ENCODE data around the gene PLXNA4. TPM values are rescaled to one million over a fixed set of nuclear protein-coding genes. Genes with fewer than 3 reads are reported as not detected.
A peak's percentile ranks its signal among the peaks of the same experiment; 100 is the strongest.

PLXNA4 gene
- total RNA-seq, 1 experiment from 2014 or later = 0.81 TPM

GRCh38 chr7:132202541-132202940 is 373.7 kb downstream of the PLXNA4 start:
- Mint-ChIP-seq H3K4me3 (no peak overlapping the region), H3K4me1 (peaks cover 31% of the 10 kb centered on the region), H3K27me3 (ENCODE audit: low read depth) (peaks cover 7% of the 10 kb centered on the region; the same call in 1 of the 2 replicates), H3K27ac (no peak overlapping the region), H3K36me3 (no peaks in the 10 kb centered on the region), H3K9me3 (no peaks in the 10 kb centered on the region)
- TF ChIP-seq JAZF1 (CRISPR knock-in tag; IDR thresholded peaks at IDR 0.05) (no peak), ZBTB21 (CRISPR knock-in tag; IDR thresholded peaks at IDR 0.05; ENCODE audit: borderline replicate concordance) (no peak), RELA (CRISPR knock-in tag; IDR thresholded peaks at IDR 0.05; ENCODE audit: borderline replicate concordance) (0 out of 2 replicates have a peak, but pooled peaks have one; percentile 20), USF1 (CRISPR knock-in tag; IDR thresholded peaks at IDR 0.05) (no peak)
- no peak for ATAC-seq
- DNase-seq (ENCODE audit: low spot score) = no peak
- ChIA-PET POLR2A (no interaction called here), CTCF (interaction anchor here (1.5 to 3.1 kb wide), 2 partner anchors 14 to 22 kb away, joined by 6 to 13 read pairs; no protein-coding TSS in a partner anchor)

GRCh38 chr7:132200141-132200540 is 376.1 kb downstream of the PLXNA4 start:
- POLR2A ChIA-PET = no interaction called here
- no peak for DNase-seq (ENCODE audit: low spot score)
- H3K4me3 Mint-ChIP-seq = no peak overlapping the region
- H3K27me3 Mint-ChIP-seq (ENCODE audit: low read depth) = peaks cover 4% of the 10 kb centered on the region; the same call in 1 of the 2 replicates
- H3K27ac Mint-ChIP-seq = no peak overlapping the region
- TF ChIP-seq NR3C1 (CRISPR knock-in tag; conservative IDR thresholded peaks at IDR 0.05; ENCODE audit: low read depth) (no peak), ZNF121 (CRISPR knock-in tag; IDR thresholded peaks at IDR 0.05) (no peak)
- no peaks in the 10 kb centered on the region for H3K36me3 Mint-ChIP-seq
- no peaks in the 10 kb centered on the region for H3K9me3 Mint-ChIP-seq
- peaks cover 19% of the 10 kb centered on the region for H3K4me1 Mint-ChIP-seq
- ATAC-seq = no peak
- CTCF ChIA-PET = no interaction called here

GRCh38 chr7:132199626-132200025 is 376.6 kb downstream of the PLXNA4 start:
- no peaks in the 10 kb centered on the region for H3K36me3 Mint-ChIP-seq
- no peaks in the 10 kb centered on the region for H3K9me3 Mint-ChIP-seq
- TF ChIP-seq ZNF219 (CRISPR knock-in tag; IDR thresholded peaks at IDR 0.05; ENCODE audit: borderline replicate concordance) = no peak
- TF ChIP-seq, protein P1, sequence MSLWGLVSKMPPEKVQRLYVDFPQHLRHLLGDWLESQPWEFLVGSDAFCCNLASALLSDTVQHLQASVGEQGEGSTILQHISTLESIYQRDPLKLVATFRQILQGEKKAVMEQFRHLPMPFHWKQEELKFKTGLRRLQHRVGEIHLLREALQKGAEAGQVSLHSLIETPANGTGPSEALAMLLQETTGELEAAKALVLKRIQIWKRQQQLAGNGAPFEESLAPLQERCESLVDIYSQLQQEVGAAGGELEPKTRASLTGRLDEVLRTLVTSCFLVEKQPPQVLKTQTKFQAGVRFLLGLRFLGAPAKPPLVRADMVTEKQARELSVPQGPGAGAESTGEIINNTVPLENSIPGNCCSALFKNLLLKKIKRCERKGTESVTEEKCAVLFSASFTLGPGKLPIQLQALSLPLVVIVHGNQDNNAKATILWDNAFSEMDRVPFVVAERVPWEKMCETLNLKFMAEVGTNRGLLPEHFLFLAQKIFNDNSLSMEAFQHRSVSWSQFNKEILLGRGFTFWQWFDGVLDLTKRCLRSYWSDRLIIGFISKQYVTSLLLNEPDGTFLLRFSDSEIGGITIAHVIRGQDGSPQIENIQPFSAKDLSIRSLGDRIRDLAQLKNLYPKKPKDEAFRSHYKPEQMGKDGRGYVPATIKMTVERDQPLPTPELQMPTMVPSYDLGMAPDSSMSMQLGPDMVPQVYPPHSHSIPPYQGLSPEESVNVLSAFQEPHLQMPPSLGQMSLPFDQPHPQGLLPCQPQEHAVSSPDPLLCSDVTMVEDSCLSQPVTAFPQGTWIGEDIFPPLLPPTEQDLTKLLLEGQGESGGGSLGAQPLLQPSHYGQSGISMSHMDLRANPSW (CRISPR knock-in tag; conservative IDR thresholded peaks at IDR 0.05; ENCODE audit: low read depth) = no peak
- TF ChIP-seq, protein P2, sequence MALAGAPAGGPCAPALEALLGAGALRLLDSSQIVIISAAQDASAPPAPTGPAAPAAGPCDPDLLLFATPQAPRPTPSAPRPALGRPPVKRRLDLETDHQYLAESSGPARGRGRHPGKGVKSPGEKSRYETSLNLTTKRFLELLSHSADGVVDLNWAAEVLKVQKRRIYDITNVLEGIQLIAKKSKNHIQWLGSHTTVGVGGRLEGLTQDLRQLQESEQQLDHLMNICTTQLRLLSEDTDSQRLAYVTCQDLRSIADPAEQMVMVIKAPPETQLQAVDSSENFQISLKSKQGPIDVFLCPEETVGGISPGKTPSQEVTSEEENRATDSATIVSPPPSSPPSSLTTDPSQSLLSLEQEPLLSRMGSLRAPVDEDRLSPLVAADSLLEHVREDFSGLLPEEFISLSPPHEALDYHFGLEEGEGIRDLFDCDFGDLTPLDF (CRISPR knock-in tag; IDR thresholded peaks at IDR 0.05) = no peak
- TF ChIP-seq HMGXB4 (CRISPR knock-in tag; IDR thresholded peaks at IDR 0.05) = no peak
- ChIA-PET CTCF (no interaction called here), POLR2A (no interaction called here)
- DNase-seq (ENCODE audit: low spot score) (no peak), ATAC-seq (no peak)
- H3K27ac Mint-ChIP-seq = no peak overlapping the region
- H3K27me3 Mint-ChIP-seq (ENCODE audit: low read depth) = peaks cover 4% of the 10 kb centered on the region; the same call in 1 of the 2 replicates
- no peak overlapping the region for H3K4me3 Mint-ChIP-seq
- H3K4me1 Mint-ChIP-seq = peaks cover 19% of the 10 kb centered on the region

- DNase-seq (ENCODE audit: low spot score) (no peak), ATAC-seq (no peak)
- Mint-ChIP-seq H3K4me1 (peaks cover 5% of the 10 kb centered on the region; the same call in 1 of the 2 replicates), H3K36me3 (no peaks in the 10 kb centered on the region), H3K27ac (no peak overlapping the region), H3K4me3 (no peak overlapping the region), H3K27me3 (ENCODE audit: low read depth) (peaks cover 4% of the 10 kb centered on the region; the same call in 1 of the 2 replicates), H3K9me3 (no peaks in the 10 kb centered on the region)
- ChIA-PET POLR2A (no interaction called here), CTCF (interaction anchor here (0.8 kb wide), 1 partner anchor 54 kb away, joined by 3 read pairs; no protein-coding TSS in a partner anchor)
- TF ChIP-seq ZNF263 (CRISPR knock-in tag; IDR thresholded peaks at IDR 0.05; ENCODE audit: low read depth) = no peak
- TF ChIP-seq HMGXB4 (CRISPR knock-in tag; IDR thresholded peaks at IDR 0.05) = no peak
- TF ChIP-seq, protein P3, sequence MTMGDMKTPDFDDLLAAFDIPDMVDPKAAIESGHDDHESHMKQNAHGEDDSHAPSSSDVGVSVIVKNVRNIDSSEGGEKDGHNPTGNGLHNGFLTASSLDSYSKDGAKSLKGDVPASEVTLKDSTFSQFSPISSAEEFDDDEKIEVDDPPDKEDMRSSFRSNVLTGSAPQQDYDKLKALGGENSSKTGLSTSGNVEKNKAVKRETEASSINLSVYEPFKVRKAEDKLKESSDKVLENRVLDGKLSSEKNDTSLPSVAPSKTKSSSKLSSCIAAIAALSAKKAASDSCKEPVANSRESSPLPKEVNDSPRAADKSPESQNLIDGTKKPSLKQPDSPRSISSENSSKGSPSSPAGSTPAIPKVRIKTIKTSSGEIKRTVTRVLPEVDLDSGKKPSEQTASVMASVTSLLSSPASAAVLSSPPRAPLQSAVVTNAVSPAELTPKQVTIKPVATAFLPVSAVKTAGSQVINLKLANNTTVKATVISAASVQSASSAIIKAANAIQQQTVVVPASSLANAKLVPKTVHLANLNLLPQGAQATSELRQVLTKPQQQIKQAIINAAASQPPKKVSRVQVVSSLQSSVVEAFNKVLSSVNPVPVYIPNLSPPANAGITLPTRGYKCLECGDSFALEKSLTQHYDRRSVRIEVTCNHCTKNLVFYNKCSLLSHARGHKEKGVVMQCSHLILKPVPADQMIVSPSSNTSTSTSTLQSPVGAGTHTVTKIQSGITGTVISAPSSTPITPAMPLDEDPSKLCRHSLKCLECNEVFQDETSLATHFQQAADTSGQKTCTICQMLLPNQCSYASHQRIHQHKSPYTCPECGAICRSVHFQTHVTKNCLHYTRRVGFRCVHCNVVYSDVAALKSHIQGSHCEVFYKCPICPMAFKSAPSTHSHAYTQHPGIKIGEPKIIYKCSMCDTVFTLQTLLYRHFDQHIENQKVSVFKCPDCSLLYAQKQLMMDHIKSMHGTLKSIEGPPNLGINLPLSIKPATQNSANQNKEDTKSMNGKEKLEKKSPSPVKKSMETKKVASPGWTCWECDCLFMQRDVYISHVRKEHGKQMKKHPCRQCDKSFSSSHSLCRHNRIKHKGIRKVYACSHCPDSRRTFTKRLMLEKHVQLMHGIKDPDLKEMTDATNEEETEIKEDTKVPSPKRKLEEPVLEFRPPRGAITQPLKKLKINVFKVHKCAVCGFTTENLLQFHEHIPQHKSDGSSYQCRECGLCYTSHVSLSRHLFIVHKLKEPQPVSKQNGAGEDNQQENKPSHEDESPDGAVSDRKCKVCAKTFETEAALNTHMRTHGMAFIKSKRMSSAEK (CRISPR knock-in tag; IDR thresholded peaks at IDR 0.05; ENCODE audit: borderline replicate concordance) = no peak
- TF ChIP-seq CDX4 (CRISPR knock-in tag; IDR thresholded peaks at IDR 0.05; ENCODE audit: borderline replicate concordance) = no peak
These were observed 378.5 kb downstream of the PLXNA4 start for GRCh38 chr7:132197772-132198171.

Data from WTC11 (cell line).